GM21529 (cell line): ENCODE data around the gene KIF21B.
"Not testable (repeated sequence)": the region's sequence is repeated elsewhere in the genome, so short reads cannot be mapped to it uniquely, and the experiment has no call there.

Experiments
- ATAC-seq: cut with Tn5 transposase; IDR thresholded peaks from one replicate; pipeline ENCODE4 v1.9.1; 2021; ENCODE audit not compliant: unreplicated experiment

KIF21B gene

DNA sequence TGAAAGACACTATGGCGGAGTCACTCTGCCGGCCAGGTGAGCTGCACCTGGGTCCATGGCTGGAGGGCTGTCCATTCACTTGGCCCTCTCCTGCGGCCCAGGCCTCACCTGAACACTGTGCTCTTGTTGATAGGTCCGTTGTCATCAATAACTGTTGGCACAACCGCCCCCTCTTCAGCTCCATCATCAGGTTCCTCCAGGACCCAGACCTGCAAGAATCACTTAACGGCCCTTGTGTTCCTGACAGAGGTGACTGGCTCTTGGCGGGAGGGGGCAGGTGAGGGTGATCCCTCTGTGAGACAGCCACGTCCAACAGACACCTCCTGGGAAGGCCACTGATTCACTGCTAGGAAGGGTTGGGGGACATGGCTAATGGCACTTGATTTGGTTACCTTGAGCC is 73.9 kb downstream of the KIF21B start:
- no peak for ATAC-seq

GRCh38 chr1:200947059-200947566 is 76.4 kb downstream of the KIF21B start:
- no peak for ATAC-seq

- ATAC-seq = no peak
These were observed 78.4 kb downstream of the KIF21B start for GRCh38 chr1:200945111-200945510.

DNA sequence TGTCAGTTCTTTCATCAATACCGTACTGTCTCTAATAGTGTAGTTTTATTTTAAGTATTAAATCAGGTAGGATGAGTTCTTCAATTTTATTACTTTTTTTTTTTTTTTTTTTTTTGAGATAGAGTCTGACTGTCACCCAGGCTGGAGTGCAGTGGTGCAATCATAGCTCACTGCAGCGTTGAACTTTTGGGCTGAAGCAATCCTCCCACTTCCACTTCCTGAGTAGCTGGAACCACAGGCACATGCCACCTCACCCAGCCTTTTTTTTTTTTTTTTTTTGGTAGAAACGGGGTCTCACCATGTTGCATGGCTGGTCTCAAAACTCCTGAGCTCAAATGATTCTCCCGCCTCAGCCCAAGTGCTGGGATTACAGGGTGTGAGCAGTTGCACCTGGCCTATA is 84.6 kb downstream of the KIF21B start:
- ATAC-seq = no peak

DNA sequence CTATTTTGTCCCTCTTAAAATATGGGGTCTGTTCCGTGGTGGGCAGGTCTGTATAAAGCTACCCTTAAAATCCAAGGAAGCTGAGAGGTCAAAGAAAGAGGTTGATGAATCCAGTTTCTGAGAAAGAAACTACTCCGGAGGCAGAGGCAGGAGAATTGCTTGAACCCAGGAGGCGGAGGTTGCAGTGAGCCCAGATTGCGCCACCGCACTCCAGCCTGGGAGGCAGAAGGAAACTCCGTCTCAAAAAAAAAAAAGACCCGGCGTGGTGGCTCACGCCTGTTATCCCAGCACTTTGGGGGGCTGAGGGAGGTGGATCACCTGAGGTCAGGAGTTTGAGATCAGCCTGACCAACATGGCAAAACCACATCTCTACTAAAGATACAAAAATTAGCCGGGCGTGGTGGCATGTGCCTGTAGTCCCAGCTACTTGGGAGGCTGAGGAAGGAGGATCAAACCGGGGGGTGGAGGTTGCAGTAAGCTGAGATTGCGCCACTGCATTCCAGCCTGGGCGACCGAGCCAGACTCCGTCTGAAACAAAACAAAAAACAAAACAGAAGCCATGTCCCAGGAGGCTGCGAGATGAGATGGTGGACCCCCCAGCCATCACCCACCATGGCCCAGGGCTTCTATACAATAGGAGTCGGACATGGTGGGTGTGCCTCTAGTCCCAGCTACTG is 88.1 kb downstream of the KIF21B start:
- ATAC-seq = not testable (repeated sequence)

DNA sequence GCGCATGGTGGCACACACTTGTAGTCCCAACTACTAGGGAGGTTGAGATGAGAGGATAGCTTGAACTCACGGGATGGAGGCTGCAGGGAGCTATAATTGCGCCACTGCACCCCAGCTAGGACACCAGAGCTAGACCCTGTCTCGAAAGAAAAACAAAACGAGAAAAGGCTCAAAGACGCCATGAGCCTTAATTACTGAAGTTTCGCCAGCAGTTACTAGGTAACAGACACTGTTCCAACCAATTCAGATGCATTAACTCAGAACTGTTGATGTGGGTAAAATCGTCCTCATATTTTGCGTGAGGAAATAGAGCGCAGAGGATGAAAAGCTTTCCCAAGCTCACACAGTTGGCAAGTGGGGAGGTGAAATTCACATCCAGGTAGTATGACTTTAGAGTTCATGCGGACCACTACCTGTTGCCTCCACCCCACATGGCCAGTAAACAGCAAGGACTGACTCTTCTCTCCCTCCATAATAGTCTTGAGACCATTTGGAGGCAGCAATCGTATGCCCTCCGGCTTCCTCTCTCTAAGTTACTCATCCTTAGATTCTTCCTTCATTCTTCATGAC is 88.8 kb downstream of the KIF21B start:
- ATAC-seq = no peak

- no peak for ATAC-seq
These were observed 91.7 kb downstream of the KIF21B start for GRCh38 chr1:200931776-200932175.

- ATAC-seq = not testable (repeated sequence)
These were observed 93.2 kb downstream of the KIF21B start for GRCh38 chr1:200930285-200930684.

GRCh38 chr1:200929530-200930278 is 93.8 kb downstream of the KIF21B start:
- ATAC-seq = no peak

GRCh38 chr1:200925831-200926230 is 97.7 kb downstream of the KIF21B start:
- ATAC-seq = no peak

- no peak for ATAC-seq
These were observed 99.9 kb downstream of the KIF21B start for GRCh38 chr1:200923601-200924000.

DNA sequence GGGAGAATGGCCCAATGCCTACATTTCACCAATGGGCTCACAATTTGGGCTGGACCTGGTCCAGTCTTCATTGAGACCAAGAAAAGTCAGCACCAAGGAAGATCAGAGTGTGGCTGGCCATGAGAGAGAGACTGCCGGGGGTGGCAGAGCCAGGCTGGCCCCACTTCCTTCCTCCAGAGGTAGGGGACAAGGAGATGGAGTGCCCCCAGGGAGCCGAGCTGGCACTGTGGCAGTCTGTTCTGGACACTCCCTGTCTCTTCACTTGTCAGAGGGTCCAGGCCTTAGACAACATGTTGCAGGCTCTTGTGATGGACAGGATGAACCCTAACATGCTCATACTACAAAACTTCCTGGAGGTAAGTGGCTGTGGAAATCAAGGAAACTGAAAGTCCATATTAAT is 101.1 kb downstream of the KIF21B start:
- ATAC-seq = no peak

DNA sequence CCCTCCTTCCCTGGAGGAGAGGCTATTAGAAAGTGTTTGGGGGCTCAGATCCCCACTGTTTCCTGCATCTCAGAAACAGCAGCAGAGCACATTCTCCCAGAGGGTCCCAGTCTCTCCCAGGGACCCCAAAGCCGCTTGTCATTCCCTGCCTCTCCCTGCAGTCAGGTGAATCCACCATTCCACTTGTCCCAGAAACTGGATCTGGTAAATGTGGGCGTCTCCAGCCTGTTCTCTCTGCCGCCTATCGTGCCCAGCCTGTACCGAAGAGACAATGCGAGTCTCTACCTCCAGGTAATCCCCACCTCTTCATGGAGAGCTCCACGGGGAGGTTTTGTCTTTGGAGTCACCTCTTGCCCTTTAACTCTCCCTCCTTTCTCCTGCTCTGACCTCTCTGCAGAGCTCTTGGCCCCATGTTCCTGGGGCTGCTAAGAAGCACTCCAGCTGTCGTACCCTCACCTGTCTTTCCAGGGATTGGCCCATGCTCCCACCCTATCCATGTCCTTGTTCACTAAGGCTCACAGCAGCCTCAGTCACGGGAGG is 101.9 kb downstream of the KIF21B start:
- ATAC-seq = no peak
